ENCODE measurements around the gene PMEPA1. TPM values are rescaled to one million over a fixed set of nuclear protein-coding genes. Genes with fewer than 3 reads are reported as not detected.

Gene PMEPA1
- total and polyA plus RNA-seq, 10 of the 15 experiments (the other 5 are each of a cell fraction or from before 2014, with no cell fraction given) = 0.02 to 0.10 (median 0.04) TPM; not detected in 3

DNA sequence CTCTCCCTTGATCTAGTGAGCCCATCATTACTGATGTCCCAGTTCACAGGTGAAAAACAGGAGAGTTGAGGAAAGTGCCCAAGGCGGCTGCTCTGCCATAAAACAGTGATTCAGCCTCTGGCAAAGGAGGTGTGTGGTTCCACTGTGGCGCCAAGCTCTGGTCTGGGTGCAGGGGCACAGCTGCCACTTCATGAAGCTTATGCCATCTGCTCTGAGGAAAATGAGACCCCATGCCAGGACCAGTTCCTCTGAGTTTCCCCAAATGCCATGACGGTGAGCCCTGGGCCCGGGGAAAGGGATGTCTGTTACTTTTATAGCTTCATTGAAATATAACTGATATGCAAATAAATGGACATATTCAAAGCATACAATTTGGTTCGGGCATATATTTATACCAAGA, 55.9 kb downstream of the PMEPA1 start:
- DNase-seq (ENCODE audit: low read depth, low spot score) (no peak), FAIRE-seq (no peak), ATAC-seq (no peak)
- Histone ChIP-seq H3K4me3 (no peak overlapping the region), H2AFZ (ENCODE audit: control insufficient read depth, low read depth, low read length) (no peak overlapping the region), H3K9me3 (replicated peaks; ENCODE audit: control insufficient read depth, insufficient read depth, low read length) (no peaks in the 10 kb centered on the region), H4K20me1 (ENCODE audit: control insufficient read depth, insufficient read depth) (no peaks in the 10 kb centered on the region), H3K27ac (ENCODE audit: control insufficient read depth, insufficient read depth) (no peak overlapping the region), H3K36me3 (ENCODE audit: control insufficient read depth in 2 of 2, insufficient read depth in 2 of 2, low read length in 1 of 2) (no peaks in the 10 kb centered on the region), H3K79me2 (ENCODE audit: control insufficient read depth, insufficient read depth, low read length) (no peaks in the 10 kb centered on the region), H3K4me2 (ENCODE audit: control insufficient read depth, insufficient read depth) (no peak overlapping the region), H3K9ac (ENCODE audit: control insufficient read depth, insufficient read depth, low read length) (no peak overlapping the region), H3K4me1 (ENCODE audit: control insufficient read depth, insufficient read depth, low read length) (no peaks in the 10 kb centered on the region), H3K27me3 (replicated peaks in 1 of 2; ENCODE audit: control insufficient read depth in 2 of 2, insufficient read depth in 2 of 2, low read length in 1 of 2) (no peaks in the 10 kb centered on the region)
- intact Hi-C loops (cut with micrococcal nuclease; ENCODE audit: unreplicated experiment) (loop anchor here (1.0 to 2.0 kb wide), 4 partner anchors 27 to 525 kb away; no protein-coding TSS in a partner anchor), in situ Hi-C loops (cut with MboI) (no loop called here)
- ChIA-PET SMC1A (ENCODE audit: uncharacterized antibody, unreplicated experiment) (interaction anchor here (0.6 to 1.5 kb wide), 12 partner anchors 26 to 556 kb away, joined by 3 to 11 read pairs (median 3); no protein-coding TSS in a partner anchor), CTCF (interaction anchor here (0.6 to 4.7 kb wide), 24 partner anchors 9 to 557 kb away, joined by 3 to 48 read pairs (median 4); partner anchors contain the start of gene ZBP1), RAD21 (ENCODE audit: unreplicated experiment) (interaction anchor here (0.6 to 2.4 kb wide), 10 partner anchors 16 to 528 kb away, joined by 3 to 21 read pairs (median 6); partner anchors contain the start of gene ZBP1), POLR2A (no interaction called here)
- TF ChIP-seq FOXM1 (IDR thresholded peaks at IDR 0.05; ENCODE audit: low read depth, low read length) = no peak
- no TSS peak for BruUV-seq (replicated peaks)
- 21% methylated on average over 5 of the region's 5 CpGs for whole genome bisulfite sequencing (ENCODE audit: insufficient coverage, insufficient replicate concordance, low lambda C conversion rate, missing lambda C conversion rate)

DNA sequence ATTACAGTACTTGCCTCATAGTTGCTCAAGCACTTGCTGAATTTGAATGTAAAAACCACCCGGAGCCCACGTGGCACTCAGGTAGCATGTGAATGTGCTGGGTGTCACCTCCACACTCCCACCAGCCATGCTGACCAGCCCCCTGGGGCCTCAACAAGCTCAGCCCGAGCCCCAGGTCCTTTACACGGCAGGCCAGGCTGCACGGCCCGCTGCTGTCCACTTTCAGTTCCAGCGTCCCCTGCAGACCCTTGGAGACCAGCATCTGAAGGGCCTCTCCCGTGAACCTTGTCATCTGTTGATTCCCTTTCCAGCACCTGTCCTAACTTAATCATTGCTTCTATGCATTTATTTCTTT, 56.3 kb downstream of the PMEPA1 start:
- BruUV-seq (replicated peaks) = no TSS peak
- Histone ChIP-seq H3K9ac (ENCODE audit: control insufficient read depth, insufficient read depth, low read length) (no peak overlapping the region), H3K4me3 (no peak overlapping the region), H3K27ac (ENCODE audit: control insufficient read depth, insufficient read depth) (no peak overlapping the region), H3K9me3 (replicated peaks; ENCODE audit: control insufficient read depth, insufficient read depth, low read length) (no peaks in the 10 kb centered on the region), H2AFZ (ENCODE audit: control insufficient read depth, low read depth, low read length) (no peak overlapping the region), H3K36me3 (ENCODE audit: control insufficient read depth in 2 of 2, insufficient read depth in 2 of 2, low read length in 1 of 2) (no peaks in the 10 kb centered on the region), H3K4me1 (ENCODE audit: control insufficient read depth, insufficient read depth, low read length) (no peaks in the 10 kb centered on the region), H4K20me1 (ENCODE audit: control insufficient read depth, insufficient read depth) (no peaks in the 10 kb centered on the region; the same call in 1 of the 2 replicates), H3K4me2 (ENCODE audit: control insufficient read depth, insufficient read depth) (no peak overlapping the region), H3K27me3 (replicated peaks in 1 of 2; ENCODE audit: control insufficient read depth in 2 of 2, insufficient read depth in 2 of 2, low read length in 1 of 2) (no peaks in the 10 kb centered on the region), H3K79me2 (ENCODE audit: control insufficient read depth, insufficient read depth, low read length) (no peaks in the 10 kb centered on the region)
- WGBS (ENCODE audit: insufficient coverage, insufficient replicate concordance, low lambda C conversion rate, missing lambda C conversion rate) = 21% methylated on average over 8 of the region's 8 CpGs
- ChIA-PET SMC1A (ENCODE audit: uncharacterized antibody, unreplicated experiment) (interaction anchor here (0.6 to 1.5 kb wide), 10 partner anchors 26 to 556 kb away, joined by 3 to 11 read pairs (median 3); no protein-coding TSS in a partner anchor), CTCF (interaction anchor here (0.7 to 4.7 kb wide), 22 partner anchors 8 to 557 kb away, joined by 3 to 48 read pairs (median 4); partner anchors contain the start of gene ZBP1), RAD21 (ENCODE audit: unreplicated experiment) (interaction anchor here (0.9 to 2.4 kb wide), 9 partner anchors 27 to 529 kb away, joined by 3 to 21 read pairs (median 6); partner anchors contain the start of gene ZBP1), POLR2A (no interaction called here)
- ATAC-seq = no peak
- FAIRE-seq = no peak
- in situ Hi-C loops (cut with MboI) = no loop called here
- intact Hi-C loops (cut with micrococcal nuclease; ENCODE audit: unreplicated experiment) = no loop called here
- DNase-seq (ENCODE audit: low read depth, low spot score) = no peak
- TF ChIP-seq NBN (IDR thresholded peaks at IDR 0.05) (no peak), HCFC1 (IDR thresholded peaks at IDR 0.05; ENCODE audit: low read length) (no peak), SMARCA5 (IDR thresholded peaks at IDR 0.05) (no peak), KDM1A (IDR thresholded peaks at IDR 0.05; ENCODE audit: borderline replicate concordance) (no peak), FOXM1 (IDR thresholded peaks at IDR 0.05; ENCODE audit: low read depth, low read length) (no peak), BRCA1 (IDR thresholded peaks at IDR 0.05; ENCODE audit: low read depth, low read length) (no peak), ZSCAN29 (IDR thresholded peaks at IDR 0.05) (no peak)
- TF ChIP-seq, protein P1, sequence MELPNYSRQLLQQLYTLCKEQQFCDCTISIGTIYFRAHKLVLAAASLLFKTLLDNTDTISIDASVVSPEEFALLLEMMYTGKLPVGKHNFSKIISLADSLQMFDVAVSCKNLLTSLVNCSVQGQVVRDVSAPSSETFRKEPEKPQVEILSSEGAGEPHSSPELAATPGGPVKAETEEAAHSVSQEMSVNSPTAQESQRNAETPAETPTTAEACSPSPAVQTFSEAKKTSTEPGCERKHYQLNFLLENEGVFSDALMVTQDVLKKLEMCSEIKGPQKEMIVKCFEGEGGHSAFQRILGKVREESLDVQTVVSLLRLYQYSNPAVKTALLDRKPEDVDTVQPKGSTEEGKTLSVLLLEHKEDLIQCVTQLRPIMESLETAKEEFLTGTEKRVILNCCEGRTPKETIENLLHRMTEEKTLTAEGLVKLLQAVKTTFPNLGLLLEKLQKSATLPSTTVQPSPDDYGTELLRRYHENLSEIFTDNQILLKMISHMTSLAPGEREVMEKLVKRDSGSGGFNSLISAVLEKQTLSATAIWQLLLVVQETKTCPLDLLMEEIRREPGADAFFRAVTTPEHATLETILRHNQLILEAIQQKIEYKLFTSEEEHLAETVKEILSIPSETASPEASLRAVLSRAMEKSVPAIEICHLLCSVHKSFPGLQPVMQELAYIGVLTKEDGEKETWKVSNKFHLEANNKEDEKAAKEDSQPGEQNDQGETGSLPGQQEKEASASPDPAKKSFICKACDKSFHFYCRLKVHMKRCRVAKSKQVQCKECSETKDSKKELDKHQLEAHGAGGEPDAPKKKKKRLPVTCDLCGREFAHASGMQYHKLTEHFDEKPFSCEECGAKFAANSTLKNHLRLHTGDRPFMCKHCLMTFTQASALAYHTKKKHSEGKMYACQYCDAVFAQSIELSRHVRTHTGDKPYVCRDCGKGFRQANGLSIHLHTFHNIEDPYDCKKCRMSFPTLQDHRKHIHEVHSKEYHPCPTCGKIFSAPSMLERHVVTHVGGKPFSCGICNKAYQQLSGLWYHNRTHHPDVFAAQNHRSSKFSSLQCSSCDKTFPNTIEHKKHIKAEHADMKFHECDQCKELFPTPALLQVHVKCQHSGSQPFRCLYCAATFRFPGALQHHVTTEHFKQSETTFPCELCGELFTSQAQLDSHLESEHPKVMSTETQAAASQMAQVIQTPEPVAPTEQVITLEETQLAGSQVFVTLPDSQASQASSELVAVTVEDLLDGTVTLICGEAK (IDR thresholded peaks at IDR 0.05; ENCODE audit: borderline replicate concordance) = no peak
- TF ChIP-seq, protein P2, sequence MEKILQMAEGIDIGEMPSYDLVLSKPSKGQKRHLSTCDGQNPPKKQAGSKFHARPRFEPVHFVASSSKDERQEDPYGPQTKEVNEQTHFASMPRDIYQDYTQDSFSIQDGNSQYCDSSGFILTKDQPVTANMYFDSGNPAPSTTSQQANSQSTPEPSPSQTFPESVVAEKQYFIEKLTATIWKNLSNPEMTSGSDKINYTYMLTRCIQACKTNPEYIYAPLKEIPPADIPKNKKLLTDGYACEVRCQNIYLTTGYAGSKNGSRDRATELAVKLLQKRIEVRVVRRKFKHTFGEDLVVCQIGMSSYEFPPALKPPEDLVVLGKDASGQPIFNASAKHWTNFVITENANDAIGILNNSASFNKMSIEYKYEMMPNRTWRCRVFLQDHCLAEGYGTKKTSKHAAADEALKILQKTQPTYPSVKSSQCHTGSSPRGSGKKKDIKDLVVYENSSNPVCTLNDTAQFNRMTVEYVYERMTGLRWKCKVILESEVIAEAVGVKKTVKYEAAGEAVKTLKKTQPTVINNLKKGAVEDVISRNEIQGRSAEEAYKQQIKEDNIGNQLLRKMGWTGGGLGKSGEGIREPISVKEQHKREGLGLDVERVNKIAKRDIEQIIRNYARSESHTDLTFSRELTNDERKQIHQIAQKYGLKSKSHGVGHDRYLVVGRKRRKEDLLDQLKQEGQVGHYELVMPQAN (conservative IDR thresholded peaks at IDR 0.05) = no peak
- TF ChIP-seq, protein P3, sequence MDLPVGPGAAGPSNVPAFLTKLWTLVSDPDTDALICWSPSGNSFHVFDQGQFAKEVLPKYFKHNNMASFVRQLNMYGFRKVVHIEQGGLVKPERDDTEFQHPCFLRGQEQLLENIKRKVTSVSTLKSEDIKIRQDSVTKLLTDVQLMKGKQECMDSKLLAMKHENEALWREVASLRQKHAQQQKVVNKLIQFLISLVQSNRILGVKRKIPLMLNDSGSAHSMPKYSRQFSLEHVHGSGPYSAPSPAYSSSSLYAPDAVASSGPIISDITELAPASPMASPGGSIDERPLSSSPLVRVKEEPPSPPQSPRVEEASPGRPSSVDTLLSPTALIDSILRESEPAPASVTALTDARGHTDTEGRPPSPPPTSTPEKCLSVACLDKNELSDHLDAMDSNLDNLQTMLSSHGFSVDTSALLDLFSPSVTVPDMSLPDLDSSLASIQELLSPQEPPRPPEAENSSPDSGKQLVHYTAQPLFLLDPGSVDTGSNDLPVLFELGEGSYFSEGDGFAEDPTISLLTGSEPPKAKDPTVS (IDR thresholded peaks at IDR 0.05; ENCODE audit: low read depth, low read length) = no peak
